Measurements from ENCODE around the gene STK32C.
"Not testable (repeated sequence)": the region's sequence is repeated elsewhere in the genome, so short reads cannot be mapped to it uniquely, and the experiment has no call there.

STK32C gene

DNA sequence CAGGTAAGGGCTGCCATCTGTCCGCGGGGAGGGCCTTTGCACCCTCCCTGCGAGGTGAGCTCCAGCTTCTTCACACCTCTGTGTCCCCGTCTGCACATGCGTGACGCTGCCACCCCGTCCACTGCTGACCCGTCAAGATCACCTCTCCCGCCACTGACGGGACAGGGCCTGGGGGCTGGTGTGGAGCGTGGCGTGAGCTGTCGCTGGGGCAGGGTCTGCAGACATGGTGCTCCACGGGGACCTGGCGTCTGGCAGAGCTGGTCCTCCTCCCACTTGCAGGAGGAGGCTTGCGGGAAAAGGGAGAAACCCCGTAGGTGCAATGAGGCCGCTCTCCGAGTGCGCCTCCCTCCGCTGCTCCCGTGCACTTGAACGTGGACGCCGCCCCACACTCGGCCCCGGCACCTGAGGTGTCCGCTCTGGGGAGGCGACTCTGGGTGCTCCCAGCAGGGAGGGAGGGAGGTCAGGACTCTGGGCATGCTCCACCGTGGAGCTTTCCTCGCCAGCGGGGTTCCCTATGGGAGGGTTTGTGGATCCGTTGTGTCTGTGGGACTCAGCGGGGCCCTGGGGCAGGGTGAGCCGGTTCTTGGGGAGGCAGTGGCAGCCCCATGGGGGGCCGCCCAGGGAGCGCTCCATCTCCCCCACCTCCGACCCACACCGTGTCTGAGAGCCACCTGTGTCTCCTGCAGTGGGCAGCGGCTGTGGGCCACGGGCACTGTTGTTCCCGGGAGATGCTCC, 138.6 kb downstream of the STK32C start:
- no peak for DNase-seq (ENCODE audit: low read depth)

DNA sequence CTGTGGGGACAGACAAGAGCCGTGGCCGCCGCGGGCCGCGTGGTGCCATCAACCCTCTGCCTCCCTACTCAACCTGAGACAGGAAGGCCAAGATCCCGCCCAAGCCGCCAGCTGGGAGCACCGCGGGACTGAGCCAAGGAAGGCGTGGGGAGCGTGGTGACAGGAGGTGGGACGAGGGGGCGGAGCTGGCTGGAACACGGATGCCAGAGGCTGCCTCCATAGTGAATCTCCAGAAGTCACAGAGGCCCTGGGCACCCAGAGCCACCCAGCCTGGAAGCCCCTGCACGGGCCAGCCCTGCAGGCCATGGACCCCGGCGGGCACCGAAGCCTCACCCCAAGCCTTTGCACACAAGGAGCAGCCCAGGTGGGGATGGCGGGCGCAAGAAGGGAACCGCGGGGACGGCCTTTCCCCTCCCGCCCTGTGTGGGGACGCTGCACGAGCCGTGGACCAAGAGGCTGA, 139.1 kb downstream of the STK32C start:
- no peak for DNase-seq (ENCODE audit: low read depth)

DNA sequence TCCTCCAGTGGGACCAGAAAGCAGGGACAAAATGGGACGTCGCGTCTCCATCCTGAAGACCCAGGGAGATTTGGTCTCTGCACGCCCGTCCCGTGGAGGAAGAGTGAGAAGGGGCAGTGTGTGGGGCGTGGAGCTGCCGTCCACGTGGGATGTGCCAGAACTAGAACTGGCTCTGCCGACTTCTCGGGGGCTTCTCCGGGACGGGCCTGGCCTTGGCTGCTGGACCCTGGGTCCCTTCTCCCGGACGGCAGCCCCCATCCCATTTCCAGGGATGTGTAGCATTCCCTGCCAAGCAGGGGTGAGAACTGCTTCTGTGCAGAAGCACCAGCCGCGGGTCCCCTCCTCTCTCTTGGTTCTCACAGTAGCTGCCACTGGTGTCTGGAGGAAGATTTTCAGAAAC, 139.8 kb downstream of the STK32C start:
- DNase-seq (ENCODE audit: low read depth), result no peak

DNA sequence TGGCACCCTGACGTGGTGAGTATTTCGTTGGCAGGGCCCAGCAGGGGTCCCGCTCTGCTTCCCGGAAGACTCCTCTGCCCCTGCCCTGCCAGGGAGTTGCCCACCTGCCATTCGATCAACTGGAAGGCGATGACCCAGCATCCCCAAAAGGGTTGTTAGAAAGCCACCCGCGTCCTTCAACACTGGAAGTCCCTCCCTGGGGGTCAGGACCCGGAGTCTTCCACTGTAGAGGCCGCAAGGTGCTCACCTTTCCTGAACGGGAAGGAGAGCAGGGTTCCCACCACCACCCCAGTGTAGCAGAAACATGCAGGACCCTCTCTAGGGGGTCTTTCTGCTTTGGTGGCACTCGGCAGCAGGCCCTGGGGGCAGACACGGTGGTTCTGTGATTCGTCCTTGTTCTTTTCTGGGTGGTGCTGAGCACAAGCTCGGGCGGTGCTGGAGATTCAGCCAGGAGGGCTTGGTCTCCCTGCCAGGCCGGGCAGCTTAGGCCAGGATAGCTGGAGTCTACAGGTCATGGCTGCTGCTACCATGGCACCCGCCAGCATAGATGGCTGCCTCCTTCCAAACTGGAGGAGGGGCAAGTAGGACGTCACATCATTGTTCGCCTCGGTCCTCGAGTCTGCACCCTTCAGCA, 140.6 kb downstream of the STK32C start:
- DNase-seq (ENCODE audit: low read depth), result no peak

DNA sequence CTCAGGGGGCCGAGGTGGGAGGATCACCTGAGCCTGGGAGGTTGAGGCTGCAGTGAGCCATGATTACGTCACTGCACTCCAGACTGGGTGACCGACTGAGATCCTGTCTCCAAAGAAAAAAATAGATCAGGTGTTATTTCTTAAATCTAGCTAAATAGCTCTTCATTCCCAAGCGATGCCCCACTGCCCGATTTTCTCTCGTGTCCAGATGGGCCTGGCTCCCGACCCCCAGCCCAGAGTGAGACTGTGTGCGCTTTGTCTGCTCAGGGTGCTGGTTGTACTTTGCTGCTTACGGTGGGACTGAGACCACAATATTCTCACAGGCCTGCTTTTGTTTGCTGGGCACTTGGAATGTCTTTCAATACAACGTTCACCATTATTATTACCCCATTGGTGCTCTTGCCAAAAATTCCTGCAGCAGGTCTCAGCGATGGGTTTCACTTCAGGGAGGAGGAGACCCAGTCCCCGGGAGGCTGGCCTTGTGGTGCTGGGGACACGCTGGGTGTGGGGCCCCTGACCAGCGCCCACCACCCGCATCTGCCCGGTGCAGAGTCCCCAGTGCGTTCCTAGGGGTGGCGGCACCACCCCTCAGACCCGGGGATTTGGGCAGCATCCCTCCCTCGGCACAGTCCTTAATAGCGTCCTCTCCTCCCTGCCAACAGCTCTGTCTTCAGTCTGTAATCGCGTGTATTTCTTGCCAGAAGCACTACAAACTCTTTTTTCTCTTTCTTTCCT, 141.4 kb downstream of the STK32C start:
- no peak for DNase-seq (ENCODE audit: low read depth)

DNA sequence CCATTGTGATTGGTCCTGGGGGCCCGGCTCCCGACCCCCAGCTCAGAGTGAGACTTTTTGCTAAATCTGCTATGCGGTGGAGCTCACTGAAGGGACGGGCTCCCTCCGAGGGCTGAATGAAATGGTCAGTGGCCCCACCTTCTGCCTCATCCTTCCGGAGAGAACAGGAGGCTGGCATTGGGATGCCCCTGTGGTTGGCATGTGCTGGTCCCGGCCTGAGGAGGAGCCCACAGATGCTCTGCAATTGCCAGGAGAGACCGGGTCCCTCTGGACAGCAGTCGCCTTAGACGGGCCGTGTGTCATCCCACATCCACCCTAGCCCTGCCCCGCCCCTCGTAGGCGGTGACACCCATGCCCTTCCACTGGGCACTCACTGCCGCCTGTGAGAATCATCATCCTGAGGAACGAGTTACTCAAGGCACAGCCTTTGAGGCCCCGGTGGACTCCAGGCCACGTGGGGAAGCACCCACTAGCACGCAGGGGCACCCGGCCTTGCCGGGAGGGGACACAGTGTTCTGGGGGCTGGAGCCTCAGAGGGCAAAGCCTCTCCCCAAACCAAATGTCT, 142.3 kb downstream of the STK32C start:
- DNase-seq (ENCODE audit: low read depth), result no peak

DNA sequence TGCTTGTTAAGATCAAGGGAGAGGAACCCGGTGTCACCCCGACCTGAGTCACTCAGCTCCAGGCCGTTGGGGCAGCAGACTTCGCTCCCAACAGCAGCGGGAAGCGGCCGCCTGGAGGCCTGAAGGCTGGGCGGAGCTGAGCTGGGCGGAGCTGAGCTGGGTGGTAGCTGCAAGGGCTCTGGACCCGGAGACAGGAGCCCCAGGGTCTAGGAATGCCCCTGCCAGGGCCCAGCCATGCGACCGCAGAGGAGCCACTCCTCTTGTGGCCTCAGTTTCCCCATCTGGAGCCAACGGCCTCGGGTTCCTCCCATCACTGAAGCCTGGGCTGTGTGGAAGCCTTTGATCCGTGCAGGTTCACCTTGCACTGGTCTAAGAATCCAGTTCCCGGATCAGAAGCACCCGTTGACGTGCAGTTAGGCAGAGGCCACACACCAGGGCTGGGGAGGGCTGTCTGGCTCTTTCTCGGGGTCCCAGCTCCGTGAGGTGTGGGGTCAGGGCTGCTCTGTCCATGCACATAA, 142.9 kb downstream of the STK32C start:
- DNase-seq (ENCODE audit: low read depth), result no peak

DNA sequence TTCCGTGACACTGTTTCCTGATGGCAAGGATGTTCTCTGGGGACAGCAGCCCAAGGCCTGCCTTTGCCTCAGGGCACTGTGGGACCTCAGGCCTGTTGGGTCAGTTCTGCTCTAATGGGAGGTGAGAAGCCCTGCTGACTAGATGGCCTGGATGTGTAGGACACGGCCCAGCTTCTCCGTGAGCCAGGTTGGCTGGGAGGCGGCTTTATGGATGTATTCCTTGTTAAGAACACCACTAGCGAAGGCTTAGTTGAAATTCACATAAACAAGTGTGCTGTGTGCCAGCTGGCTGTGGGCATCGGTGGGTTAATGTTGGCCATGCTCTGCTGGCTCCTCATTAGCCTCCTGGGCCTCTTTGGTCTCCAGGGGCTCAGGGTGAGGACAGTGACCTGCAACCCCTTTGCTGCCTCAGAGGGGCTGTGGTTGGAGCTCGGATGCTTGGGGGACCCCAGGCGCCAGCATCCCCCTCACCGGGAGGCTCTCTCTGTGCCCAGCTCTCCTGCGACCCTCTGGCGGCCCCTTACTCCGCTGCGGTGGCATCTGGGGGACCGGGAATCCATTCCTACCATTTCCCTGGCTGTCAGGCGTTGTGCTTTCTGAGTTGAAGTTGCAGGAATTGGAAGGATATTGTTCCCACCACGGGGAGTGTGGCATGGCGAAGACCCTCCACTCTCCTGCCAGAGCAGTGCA, 143.8 kb downstream of the STK32C start:
- DNase-seq (ENCODE audit: low read depth), result no peak

DNA sequence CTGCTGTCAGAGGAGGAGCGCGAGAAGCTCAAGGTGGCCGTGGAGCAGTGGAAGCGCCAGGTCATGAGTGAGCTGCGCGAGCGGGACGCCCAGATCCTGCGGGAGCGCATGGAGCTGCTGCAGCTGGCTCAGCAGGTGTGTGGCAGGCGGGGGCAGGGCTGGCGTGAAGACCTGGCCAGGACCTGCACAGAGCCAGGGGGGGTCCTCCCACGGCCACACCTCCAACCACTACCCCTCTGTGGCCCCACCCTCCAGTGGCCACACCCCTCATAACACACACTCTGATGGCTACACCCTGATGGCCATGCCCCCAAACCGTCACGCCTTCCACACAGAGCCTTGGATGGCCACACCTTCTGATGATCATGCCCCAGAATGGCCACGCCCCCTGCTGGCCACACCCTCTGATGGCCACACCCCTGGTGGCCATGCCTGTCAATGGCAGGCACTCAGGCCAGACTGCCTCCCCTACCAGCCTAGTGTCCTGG, 144.4 kb downstream of the STK32C start:
- no peak for DNase-seq (ENCODE audit: low read depth)

DNA sequence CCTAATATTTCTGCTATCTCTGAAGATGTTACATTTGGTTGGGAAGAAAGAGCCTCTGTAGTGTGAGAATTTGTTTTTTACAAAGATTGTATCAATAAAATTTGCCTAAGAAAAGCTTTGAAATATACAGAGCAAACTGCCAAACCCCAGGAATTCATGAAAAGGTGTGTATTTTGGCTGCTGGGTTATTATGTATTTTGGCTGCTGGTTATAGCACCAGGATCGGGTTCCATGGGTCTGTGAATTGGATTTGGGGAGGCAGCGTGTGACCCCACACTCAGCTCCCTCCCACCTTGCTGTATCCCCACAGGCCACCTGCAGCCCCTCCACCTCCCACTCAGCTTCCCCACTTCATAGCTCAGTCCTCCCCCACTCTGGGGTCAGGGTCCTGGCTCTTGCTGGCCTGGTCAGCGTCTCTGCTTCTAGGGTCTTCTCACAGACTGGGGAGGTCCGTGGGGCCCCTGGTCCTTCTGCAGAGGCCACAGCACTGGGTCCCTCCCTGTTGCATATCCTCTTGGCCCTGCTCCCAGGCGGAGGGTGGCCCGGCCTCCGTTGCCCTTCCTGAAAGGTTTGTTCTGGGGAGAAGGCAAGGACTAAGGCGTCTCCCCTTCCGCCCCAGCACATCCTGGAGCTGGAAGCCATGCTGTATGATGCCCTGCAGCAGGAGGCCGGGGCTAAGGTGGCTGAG, 145.0 kb downstream of the STK32C start:
- DNase-seq (ENCODE audit: low read depth), result no peak

DNA sequence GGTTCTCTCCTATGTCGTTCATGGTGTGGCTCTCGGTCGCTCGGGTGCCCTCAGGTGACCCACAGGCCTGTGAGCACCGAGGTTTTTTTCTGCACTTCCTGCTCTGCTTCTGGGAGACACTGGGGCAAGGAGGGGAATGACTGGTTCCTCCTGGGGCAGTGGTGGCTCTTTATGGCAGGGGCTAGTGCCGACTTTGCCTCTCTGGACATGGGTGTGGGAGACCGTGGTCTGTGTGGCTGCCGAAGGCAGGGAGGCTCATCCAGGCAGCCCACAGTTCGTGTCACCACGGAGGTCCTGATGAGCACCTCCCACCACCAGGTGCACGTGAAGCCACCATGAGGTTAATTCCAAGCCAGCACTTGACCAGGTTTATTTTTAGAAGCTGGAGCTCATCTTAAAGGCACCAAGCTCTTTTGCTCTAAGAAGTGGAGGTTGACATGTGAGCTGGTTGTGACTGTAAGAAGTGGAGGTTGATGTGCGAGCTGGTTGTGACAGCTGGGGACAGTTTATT, 145.7 kb downstream of the STK32C start:
- DNase-seq (ENCODE audit: low read depth), result no peak

DNA sequence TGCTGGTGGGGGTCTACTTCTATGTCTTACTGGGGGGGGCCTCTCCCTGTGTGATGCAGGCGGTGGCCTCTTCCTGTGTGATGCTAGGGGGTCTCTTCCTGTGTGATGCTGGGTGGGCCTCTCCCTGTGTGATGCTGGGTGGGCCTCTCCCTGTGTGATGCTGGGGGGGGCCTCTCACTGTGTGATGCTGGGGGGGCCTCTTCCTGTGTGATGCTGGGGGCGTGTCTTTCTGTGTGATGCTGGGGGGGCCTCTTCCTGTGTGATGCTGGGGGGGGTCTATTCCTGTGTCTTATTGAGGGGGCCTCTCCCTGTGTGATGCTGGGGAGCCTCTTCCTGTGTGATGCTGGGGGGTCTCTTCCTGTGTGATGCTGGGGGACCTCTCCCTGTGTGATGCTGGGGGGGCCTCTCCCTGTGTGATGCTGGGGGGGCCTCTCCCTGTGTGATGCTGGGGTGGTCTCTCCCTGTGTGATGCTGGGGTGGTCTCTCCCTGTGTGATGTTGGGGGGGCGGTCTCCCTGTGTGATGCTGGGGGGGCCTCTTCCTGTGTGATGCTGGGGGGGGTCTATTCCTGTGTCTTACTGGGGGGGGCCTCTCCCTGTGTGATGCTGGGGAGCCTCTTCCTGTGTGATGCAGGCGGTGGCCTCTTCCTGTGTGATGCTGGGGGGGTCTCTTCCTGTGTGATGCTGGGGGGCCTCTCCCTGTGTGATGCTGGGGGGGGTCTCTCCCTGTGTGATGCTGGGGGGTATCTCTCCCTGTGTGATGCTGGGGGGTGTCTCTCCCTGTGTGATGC, 146.7 kb downstream of the STK32C start:
- DNase-seq (ENCODE audit: low read depth), result not testable (repeated sequence)

DNA sequence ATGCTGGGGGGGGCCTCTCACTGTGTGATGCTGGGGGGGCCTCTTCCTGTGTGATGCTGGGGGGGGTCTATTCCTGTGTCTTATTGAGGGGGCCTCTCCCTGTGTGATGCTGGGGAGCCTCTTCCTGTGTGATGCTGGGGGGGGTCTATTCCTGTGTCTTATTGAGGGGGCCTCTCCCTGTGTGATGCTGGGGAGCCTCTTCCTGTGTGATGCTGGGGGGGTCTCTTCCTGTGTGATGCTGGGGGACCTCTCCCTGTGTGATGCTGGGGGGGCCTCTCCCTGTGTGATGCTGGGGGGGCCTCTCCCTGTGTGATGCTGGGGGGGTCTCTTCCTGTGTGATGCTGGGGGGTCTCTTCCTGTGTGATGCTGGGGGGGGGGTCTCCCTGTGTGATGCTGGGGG, 147.5 kb downstream of the STK32C start:
- not testable (repeated sequence) for DNase-seq (ENCODE audit: low read depth)

DNA sequence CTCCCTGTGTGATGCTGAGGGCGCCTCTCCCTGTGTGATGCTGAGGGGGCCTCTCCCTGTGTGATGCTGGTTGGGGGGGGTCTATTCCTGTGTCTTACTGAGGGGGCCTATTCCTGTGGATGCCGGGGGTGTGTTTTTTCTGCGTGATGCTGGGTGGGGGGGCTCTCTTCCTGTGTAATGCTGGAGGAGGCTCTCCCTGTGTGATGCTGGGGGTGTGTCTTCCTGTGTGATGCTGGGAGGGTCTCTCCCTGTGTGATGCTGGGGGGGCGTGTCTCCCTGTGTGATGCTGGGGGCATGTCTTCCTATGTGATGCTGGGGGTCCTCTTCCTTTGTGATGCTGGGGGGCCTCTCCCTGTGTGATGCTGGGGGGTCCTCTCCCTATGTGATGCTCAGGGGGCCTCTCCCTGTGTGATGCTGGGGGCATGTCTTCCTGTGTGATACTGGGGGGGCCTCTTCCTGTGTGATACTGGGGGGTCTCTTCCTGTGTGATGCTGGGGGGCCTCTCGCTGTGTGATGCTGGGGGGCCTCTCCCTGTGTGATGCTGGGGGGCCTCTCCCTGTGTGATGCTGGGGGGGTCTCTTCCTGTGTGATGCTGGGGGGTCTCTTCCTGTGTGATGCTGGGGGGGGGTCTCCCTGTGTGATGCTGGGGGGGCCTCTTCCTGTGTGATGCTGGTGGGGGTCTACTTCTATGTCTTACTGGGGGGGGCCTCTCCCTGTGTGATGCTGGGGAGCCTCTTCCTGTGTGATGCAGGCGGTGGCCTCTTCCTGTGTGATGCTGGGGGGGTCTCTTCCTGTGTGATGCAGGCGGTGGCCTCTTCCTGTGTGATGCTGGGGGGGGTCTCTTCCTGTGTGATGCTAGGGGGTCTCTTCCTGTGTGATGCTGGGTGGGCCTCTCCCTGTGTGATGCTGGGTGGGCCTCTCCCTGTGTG, 148.2 kb downstream of the STK32C start:
- DNase-seq (ENCODE audit: low read depth), result not testable (repeated sequence)

DNA sequence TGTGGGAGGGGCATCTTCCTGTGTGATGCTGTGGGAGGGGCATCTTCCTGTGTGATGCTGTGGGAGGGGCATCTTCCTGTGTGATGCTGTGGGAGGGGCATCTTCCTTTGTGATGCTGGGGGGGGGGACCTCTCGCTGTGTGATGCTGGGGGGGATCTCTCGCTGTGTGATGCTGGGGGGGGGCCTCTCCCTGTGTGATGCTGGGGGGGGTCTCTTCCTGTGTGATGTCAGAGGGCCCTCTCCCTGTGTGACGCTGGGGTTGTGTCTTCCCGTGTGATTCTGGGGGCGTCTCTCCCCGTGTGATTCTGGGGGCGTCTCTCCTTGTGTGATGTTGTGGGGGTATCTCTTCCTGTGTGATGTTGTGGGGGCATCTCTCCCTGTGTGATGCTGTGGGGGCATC, 148.9 kb downstream of the STK32C start:
- DNase-seq (ENCODE audit: low read depth), result no peak

DNA sequence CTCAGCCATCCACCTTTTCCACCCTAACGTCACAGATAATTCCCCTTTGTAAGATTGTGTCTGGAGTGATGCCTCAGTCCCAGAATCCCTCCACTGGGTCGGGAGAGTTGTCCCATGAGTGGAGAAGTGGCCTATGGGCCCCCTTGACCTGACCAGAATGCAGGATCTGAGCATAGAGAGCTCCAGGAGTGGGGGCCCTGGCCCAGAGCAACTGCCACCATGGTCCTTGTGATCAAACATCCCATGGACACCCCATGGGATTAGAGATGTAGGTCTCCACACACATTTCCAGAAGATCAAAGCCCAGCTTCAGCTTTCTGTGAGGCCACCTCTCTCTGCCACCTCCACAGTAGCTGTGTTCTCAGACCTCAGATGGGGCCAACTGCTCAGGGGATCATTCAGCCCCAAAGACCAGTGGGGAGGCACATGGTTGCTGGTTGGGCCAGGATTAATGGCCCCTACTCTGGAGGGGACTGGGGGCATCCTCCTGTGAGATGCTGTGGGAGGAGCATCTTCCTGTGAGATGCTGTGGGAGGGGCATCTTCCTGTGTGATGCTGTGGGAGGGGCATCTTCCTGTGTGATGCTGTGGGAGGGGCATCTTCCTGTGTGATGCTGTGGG, 149.5 kb downstream of the STK32C start:
- DNase-seq (ENCODE audit: low read depth), result no peak

All from amniotic epithelial cell (primary cell).